ENCODE data around the gene TMEM181.
A peak's percentile ranks its signal among the peaks of the same experiment; 100 is the strongest.
"Not testable (repeated sequence)": the region's sequence is repeated elsewhere in the genome, so short reads cannot be mapped to it uniquely, and the experiment has no call there.

The TMEM181 gene

GRCh38 chr6:158539413-158539812, 20.5 kb upstream of the TMEM181 start:
- no peak for DNase-seq

GRCh38 chr6:158539881-158540280, 20.0 kb upstream of the TMEM181 start:
- no peak for DNase-seq

- DNase-seq = no peak
These were observed 16.2 kb upstream of the TMEM181 start for GRCh38 chr6:158543606-158544185.

GRCh38 chr6:158544428-158544827, 15.5 kb upstream of the TMEM181 start:
- no peak for DNase-seq

GRCh38 chr6:158545043-158545966, 14.6 kb upstream of the TMEM181 start:
- DNase-seq = no peak

GRCh38 chr6:158548418-158549161, 11.3 kb upstream of the TMEM181 start:
- peak; percentile 99 for DNase-seq

- no peak for DNase-seq
These were observed 7.7 kb upstream of the TMEM181 start for GRCh38 chr6:158552055-158552795.

- no peak for DNase-seq
These were observed 7.1 kb upstream of the TMEM181 start for GRCh38 chr6:158552796-158553138.

GRCh38 chr6:158554611-158555361, 5.1 kb upstream of the TMEM181 start:
- DNase-seq = no peak

GRCh38 chr6:158556113-158556512, 3.8 kb upstream of the TMEM181 start:
- no peak for DNase-seq

GRCh38 chr6:158557110-158557509, 2.8 kb upstream of the TMEM181 start:
- DNase-seq = not testable (repeated sequence)

GRCh38 chr6:158557927-158558326, 2.0 kb upstream of the TMEM181 start:
- DNase-seq = no peak

GRCh38 chr6:158558415-158559306, 1.2 kb upstream of the TMEM181 start:
- DNase-seq = no peak

- no peak for DNase-seq
These were observed 475 bp upstream of the TMEM181 start for GRCh38 chr6:158559338-158559894.

- no peak for DNase-seq
These were observed 987 bp downstream of the TMEM181 start for GRCh38 chr6:158560836-158561320.

GRCh38 chr6:158561321-158561884, 1.5 kb downstream of the TMEM181 start:
- DNase-seq = no peak

- no peak for DNase-seq
These were observed 2.0 kb downstream of the TMEM181 start for GRCh38 chr6:158561938-158562337.

GRCh38 chr6:158564243-158565121, 4.6 kb downstream of the TMEM181 start:
- no peak for DNase-seq

GRCh38 chr6:158565122-158565429, 5.2 kb downstream of the TMEM181 start:
- no peak for DNase-seq
